A549 (cell line): ENCODE results near the gene GDF7. TPM values are rescaled to one million over a fixed set of nuclear protein-coding genes. Genes with fewer than 3 reads are reported as not detected.

Source experiments
- ATAC-seq, 2 experiments: fragments of 200-7000 bp in 1 of 2; fragments of >200 bp in 1 of 2; cut with Nextera tagmentation in 1 of 2; cut with Tn5 transposase in 1 of 2; 3 replicates each; pipeline versions ENCODE4 v1.8.0 to v1.9.1; 2018 to 2020; ENCODE audit warnings: mild to moderate bottlenecking in 1 of 2, moderate library complexity in 1 of 2
- CTCF ChIA-PET: fragments of 300-600 bp; sonication (Branson Sonifier 250); formaldehyde crosslinking; extraction: SDS; loops from one replicate; lab custom pipeline; 2021; ENCODE audit warnings: antibody characterized with exemption, inconsistent platforms; lab: Yijun Ruan, JAX
- POLR2A ChIA-PET: fragments of 350-600 bp; formaldehyde crosslinking; extraction: SDS; loops from one replicate; lab custom pipeline; 2021; ENCODE audit warnings: antibody characterized with exemption, inconsistent platforms; lab: Yijun Ruan, JAX
- DNase-seq, 2 experiments: peaks; one replicate each; pipeline versions ENCODE4 v3.0.0 to v3.0.0-alpha.2; 2011 to 2016; ENCODE audit warnings: low read depth in 1 of 2, low spot score in 1 of 2
- FAIRE-seq: peaks from 2 replicates; lab custom pipeline; 2011; peaks lifted over from hg19 to GRCh38; lab: Jason Lieb, UNC
- H3K27ac ChIP-seq, 2 experiments: fragments of >200 bp; sonication (Bioruptor Twin); formaldehyde crosslinking; 3 replicates each; pipeline ENCODE4 v1.5.1; 2016 to 2017
- H3K4me1 ChIP-seq: fragments of >200 bp; sonication (Bioruptor Twin); formaldehyde crosslinking; 3 replicates; pipeline ENCODE4 v1.6.1; 2016
- H3K4me2 ChIP-seq: fragments of >200 bp; sonication (Bioruptor Twin); formaldehyde crosslinking; 3 replicates; pipeline ENCODE4 v1.6.1; 2016
- H3K4me3 ChIP-seq: fragments of >200 bp; sonication (Bioruptor Twin); formaldehyde crosslinking; 3 replicates; pipeline ENCODE4 v1.5.1; 2016
- H3K9me3 ChIP-seq: fragments of >200 bp; sonication (Bioruptor Twin); formaldehyde crosslinking; 3 replicates; pipeline ENCODE4 v1.6.1; 2016
- CTCF ChIP-seq: fragments of >200 bp; sonication (Bioruptor Twin); formaldehyde crosslinking; IDR thresholded peaks from 3 replicates; pipeline ENCODE4 v1.5.1; 2016
- ELK1 ChIP-seq: fragments of 150-350 bp; IDR thresholded peaks from 2 replicates; pipeline ENCODE4 v1.6.1; 2014; ENCODE audit warnings: low read depth, mild to moderate bottlenecking, low read length
- EP300 ChIP-seq, 2 experiments: fragments of >200 bp; sonication (Bioruptor Twin); formaldehyde crosslinking; IDR thresholded peaks; 2 replicates in 1 of 2; 3 replicates in 1 of 2; pipeline ENCODE4 v1.6.1; 2016 to 2017
- FOSL2 ChIP-seq, 2 experiments: fragments of 450-650 bp in 1 of 2; fragments of >200 bp in 1 of 2; sonication (Bioruptor Twin) in 1 of 2; formaldehyde crosslinking; IDR thresholded peaks; 2 replicates each; pipeline versions ENCODE4 v1.5.0 to v1.6.1; 2016 to 2020; ENCODE audit warnings: mild to moderate bottlenecking in 1 of 2, moderate library complexity in 1 of 2
- HDAC2 ChIP-seq: fragments of 200-600 bp; sonication (generic); IDR thresholded peaks from 2 replicates; pipeline ENCODE4 v1.6.1; 2016
- JUN ChIP-seq, 2 experiments: fragments of >200 bp; sonication (Bioruptor Twin); formaldehyde crosslinking; IDR thresholded peaks; 2 replicates in 1 of 2; 3 replicates in 1 of 2; pipeline ENCODE4 v1.6.1; 2016 to 2017
- JUNB ChIP-seq: fragments of >200 bp; sonication (Bioruptor Twin); formaldehyde crosslinking; IDR thresholded peaks from 2 replicates; pipeline ENCODE4 v1.6.1; 2016
- MAFK ChIP-seq: fragments of 450-650 bp; IDR thresholded peaks from 2 replicates; pipeline ENCODE4 v1.6.1; 2014; ENCODE audit not compliant: partially characterized antibody
- MAX ChIP-seq: IDR thresholded peaks from 2 replicates; pipeline ENCODE4 v1.6.1; 2012
- POLR2A ChIP-seq: IDR thresholded peaks from 2 replicates; pipeline ENCODE4 v1.6.1; 2012; ENCODE audit warnings: mild to moderate bottlenecking, low read length
- RAD21 ChIP-seq, 2 experiments: fragments of >200 bp in 1 of 2; sonication (Bioruptor Twin) in 1 of 2; formaldehyde crosslinking in 1 of 2; IDR thresholded peaks in 1 of 2; conservative IDR thresholded peaks in 1 of 2; 2 replicates in 1 of 2; 3 replicates in 1 of 2; pipeline ENCODE4 v1.6.1; 2012 to 2018; ENCODE audit warnings: inconsistent platforms in 1 of 2
- RARB ChIP-seq: fragments of 250-450 bp; sonication (Bioruptor Pico); IDR thresholded peaks from 2 replicates; pipeline ENCODE4 v1.8.0; 2021; ENCODE audit warnings: mild to moderate bottlenecking, moderate library complexity
- RCOR1 ChIP-seq: fragments of 150-350 bp; IDR thresholded peaks from 2 replicates; pipeline ENCODE4 v1.6.1; 2014; ENCODE audit warnings: antibody characterized with exemption, low read length, low read depth
- RFX5 ChIP-seq: fragments of 450-650 bp; IDR thresholded peaks from 2 replicates; pipeline ENCODE4 v1.7.1; 2014; ENCODE audit warnings: antibody characterized with exemption, mild to moderate bottlenecking, moderate library complexity
- RNF2 ChIP-seq: fragments of 200-600 bp; sonication (generic); IDR thresholded peaks from 2 replicates; pipeline ENCODE4 v1.6.1; 2016; ENCODE audit warnings: low read depth, mild to moderate bottlenecking, antibody characterized with exemption, moderate library complexity, borderline replicate concordance
- SMC3 ChIP-seq: fragments of >200 bp; sonication (Bioruptor Twin); formaldehyde crosslinking; IDR thresholded peaks from 3 replicates; pipeline ENCODE4 v1.6.1; 2018; ENCODE audit warnings: inconsistent platforms
- WGBS: methylation state at CpG from one replicate; pipeline ENCODE4 v1.1.6; 2017; ENCODE audit errors: missing lambda C conversion rate; 5-methylcytosine and 5-hydroxymethylcytosine counted together
- polyA minus RNA-seq: library from RNA; depleted of rRNA, polyadenylated mRNA; stranded (reverse); fragments of >200 nt; gene quantifications from 2 replicates; pipeline ENCODE4 v1.2.3, GENCODE V29; 2011; rRNA and poly(A)+ RNA removed
- polyA plus RNA-seq, 4 experiments: library from polyadenylated mRNA; depleted of rRNA in 3 of 4; stranded (reverse); fragments of >200 nt; fragmentation: RNase III in 1 of 4; extraction: RNeasy Plus Mini Kit Qiagen cat#74134 plus additional on column Dnase treatment in 1 of 4; gene quantifications; 2 replicates in 3 of 4; 3 replicates in 1 of 4; pipeline ENCODE4 v1.2.3, GENCODE V29; 2011 to 2017

Gene GDF7
- polyA plus RNA-seq (2011; rRNA removed) (0.05 and 0.09 TPM in 2 replicates), polyA plus RNA-seq (2017; fragmentation: RNase III; extraction: RNeasy Plus Mini Kit Qiagen cat#74134 plus additional on column Dnase treatment) (0.03 TPM in 3 replicates), polyA minus RNA-seq (0.17 and 0.19 TPM in 2 replicates)
- polyA plus RNA-seq (2012; cell fraction: cytosol; rRNA removed) = 0.01 and 0.04 TPM in 2 replicates
- 0.02 and 0.07 TPM in 2 replicates for polyA plus RNA-seq (2012; cell fraction: nucleus; rRNA removed)

GRCh38 chr2:20666304-20667150, at the start of gene GDF7:
TSS of gene GDF7 (plus strand) at chr2:20667144. CDS start at chr2:20667240, 96 bp downstream.
- FAIRE-seq = no peak
- ATAC-seq = peak; percentile 7 to 44; a peak in 4 of 6 replicates
- H3K9me3 ChIP-seq = no peaks in the 10 kb centered on the region
- peak within 1 kb of the TSS; percentile 58 for H3K4me3 ChIP-seq
- TF ChIP-seq RAD21 (conservative IDR thresholded peaks at IDR 0.05 in 1 of 2, IDR thresholded peaks at IDR 0.05 in 1 of 2) (0 out of 5 replicates have a peak, but pooled peaks of 1 of the 2 experiments have one; percentile 12), HDAC2 (peak; percentile 81; the same call in 1 of the 2 replicates), CTCF (peak; percentile 56), JUNB (no peak), SMC3 (peak; percentile 48; the same call in 1 of the 3 replicates), ELK1 (no peak), MAX (peak; percentile 33; the same call in 1 of the 2 replicates), EP300 (IDR thresholded peaks at IDR 0.05) (no peak), RNF2 (peak; percentile 64; the same call in 1 of the 2 replicates)
- peak within 1 kb of the TSS; percentile 39 to 72; a peak in 5 of 6 replicates for H3K27ac ChIP-seq
- ChIA-PET POLR2A (interaction anchor here (1.4 kb wide), 1 partner anchor 15 kb away, joined by 3 read pairs; the partner anchor contains the start of gene HS1BP3), CTCF (interaction anchor here (0.9 to 10.0 kb wide), 9 partner anchors 8 to 366 kb away, joined by 3 to 352 read pairs (median 6); partner anchors contain the start of gene HS1BP3)
- peak within 1 kb of the TSS; percentile 98 for H3K4me2 ChIP-seq
- H3K4me1 ChIP-seq = peaks cover 15% of the 10 kb centered on the region; the same call in 2 of the 3 replicates
- 7% methylated on average over 18 of the region's 86 CpGs for WGBS
- DNase-seq = peak in 1 of 2 experiments; percentile 41

- peak overlapping the region; percentile 89 to 90 for H3K27ac ChIP-seq
- CTCF ChIA-PET = interaction anchor here (0.7 to 7.0 kb wide), 24 partner anchors 12 to 248 kb away, joined by 3 to 112 read pairs (median 5); partner anchors contain the start of genes HS1BP3 and RHOB
- WGBS = 39% methylated on average over 14 of the region's 14 CpGs
- peak; percentile 87 to 94 for ATAC-seq
- TF ChIP-seq RCOR1 (no peak), RAD21 (conservative IDR thresholded peaks at IDR 0.05 in 1 of 2, IDR thresholded peaks at IDR 0.05 in 1 of 2) (peak; percentile 21 to 30; a peak in 3 of 5 replicates), RARB (CRISPR knock-in tag) (no peak), MAX (peak; percentile 60), MAFK (peak; percentile 20), ELK1 (no peak), POLR2A (peak; percentile 24; the same call in 1 of the 2 replicates), SMC3 (no peak; the same call in 1 of the 3 replicates), JUN (IDR thresholded peaks at IDR 0.05) (0 out of 5 replicates have a peak, but pooled peaks of 1 of the 2 experiments have one; percentile 38), FOSL2 (IDR thresholded peaks at IDR 0.05) (no peak), FOSL2 (CRISPR knock-in tag; IDR thresholded peaks at IDR 0.05) (peak; percentile 43), RNF2 (no peak), RFX5 (no peak)
- TF ChIP-seq, all 56 proteins: peak for 6
- DNase-seq (peak; percentile 90 to 95), FAIRE-seq (no peak)
- POLR2A ChIA-PET = interaction anchor here (0.5 to 10.2 kb wide), 3 partner anchors 38 to 176 kb away, joined by 3 to 137 read pairs (median 3); partner anchors contain the start of gene RHOB
- Histone ChIP-seq H3K4me3 (no peak overlapping the region), H3K4me2 (peak overlapping the region; percentile 59), H3K4me1 (peaks cover 26% of the 10 kb centered on the region), H3K9me3 (no peaks in the 10 kb centered on the region)
These were observed 49.0 kb upstream of the GDF7 start for GRCh38 chr2:20617892-20618467.
